NCI-H2029 treated with DMSO at 0.1 percent for 48 hours (cell line): Measurements from ENCODE around the gene FGGY.
"Not testable (repeated sequence)": the region's sequence is repeated elsewhere in the genome, so short reads cannot be mapped to it uniquely, and the experiment has no call there.

Source experiments
- DNase-seq: peaks from one replicate; lab custom pipeline; 2025; lab: John Stamatoyannopoulos, UW

The FGGY gene

DNA sequence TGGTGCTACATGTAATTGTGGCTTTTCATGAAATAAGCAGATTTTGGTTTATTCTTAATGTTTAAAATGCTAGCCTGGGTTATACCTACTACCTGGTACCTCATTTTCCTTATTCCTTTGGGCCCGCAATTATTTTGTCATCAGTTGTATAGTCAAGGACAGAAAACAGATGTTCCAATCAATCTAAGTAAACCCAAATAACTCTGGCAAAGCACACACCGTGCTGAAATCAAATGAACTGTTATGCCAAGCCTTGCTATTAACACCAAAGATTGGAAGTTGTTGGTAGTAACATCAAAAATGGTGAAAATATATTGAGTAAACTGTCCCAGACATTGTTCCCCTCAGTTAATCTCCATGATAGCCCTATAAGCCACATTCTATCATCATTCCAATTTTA lies 248.9 kb downstream of the FGGY start:
- DNase-seq, result no peak

DNA sequence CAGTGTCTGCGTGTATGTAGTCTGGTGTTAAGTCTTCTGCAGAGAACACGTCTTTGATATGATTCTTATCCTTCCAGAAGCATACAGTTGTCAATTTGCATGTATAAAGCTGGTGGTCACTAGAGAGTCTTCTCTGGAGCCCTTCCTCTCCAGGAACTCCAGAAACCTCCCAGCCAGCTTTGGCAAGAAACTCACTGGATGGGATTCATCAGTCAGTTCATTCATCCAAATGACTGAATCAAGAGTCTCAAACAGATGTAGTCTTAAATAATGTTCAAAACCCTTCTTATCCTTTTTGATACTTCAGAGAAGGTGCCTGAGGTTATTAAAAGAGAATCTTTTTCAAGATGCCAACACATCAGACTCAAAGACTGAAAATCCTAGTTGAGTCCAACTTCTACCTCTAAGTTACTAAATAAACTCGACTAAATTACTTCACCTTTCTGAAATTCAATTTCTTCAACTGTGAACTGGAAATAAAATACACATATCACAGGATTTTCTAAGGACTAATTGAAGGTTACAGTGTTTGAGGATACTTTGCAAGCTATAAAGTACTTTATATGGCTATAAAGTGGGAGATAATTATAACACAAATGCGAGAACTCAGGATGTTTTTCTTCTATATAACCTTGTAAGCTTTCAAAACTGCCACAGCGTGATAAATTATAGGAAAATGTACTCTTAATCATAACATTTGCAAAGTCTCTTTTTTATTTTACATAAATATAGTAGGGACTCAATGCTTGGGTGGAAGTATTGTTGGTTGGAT lies 252.4 kb downstream of the FGGY start:
- DNase-seq, result no peak

DNA sequence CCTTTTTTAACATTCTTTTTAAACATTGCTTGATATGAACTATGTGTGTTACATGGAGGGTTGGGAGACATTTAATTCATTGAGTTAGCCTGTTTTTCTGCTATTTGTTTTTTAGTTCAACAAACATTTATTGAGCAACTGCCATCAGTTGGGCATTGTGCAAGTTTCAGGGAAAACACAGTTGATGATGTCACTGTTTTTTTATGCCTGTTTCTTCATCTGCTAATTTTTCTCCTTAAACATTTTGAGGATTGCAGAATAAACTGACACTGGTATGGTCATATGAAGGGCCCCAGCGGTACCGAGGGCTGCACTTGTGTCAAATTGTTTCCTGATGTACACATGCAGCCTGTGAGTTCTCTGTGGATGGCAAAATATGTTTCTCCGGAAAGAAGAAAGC lies 253.0 kb downstream of the FGGY start:
- no peak for DNase-seq

DNA sequence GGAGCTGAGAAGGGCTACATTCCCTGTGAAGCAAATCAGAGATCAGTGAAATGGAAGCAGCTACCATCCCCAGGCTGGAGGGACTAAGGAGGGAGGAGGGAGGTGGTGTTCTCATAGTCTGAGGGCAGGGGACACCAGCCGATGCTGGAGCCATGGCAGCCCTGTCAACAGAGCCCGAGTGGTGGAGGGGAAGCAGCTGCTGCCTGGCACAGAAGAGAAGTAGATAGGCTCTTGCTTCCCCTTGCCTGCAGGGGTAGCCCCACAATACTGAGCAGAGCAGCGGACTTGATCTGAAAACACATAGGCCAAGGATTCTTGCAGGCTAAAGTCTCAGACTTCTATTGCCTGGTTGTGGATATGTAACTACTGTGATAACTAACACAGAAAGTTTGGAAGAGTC lies 255.1 kb downstream of the FGGY start:
- DNase-seq, result no peak

DNA sequence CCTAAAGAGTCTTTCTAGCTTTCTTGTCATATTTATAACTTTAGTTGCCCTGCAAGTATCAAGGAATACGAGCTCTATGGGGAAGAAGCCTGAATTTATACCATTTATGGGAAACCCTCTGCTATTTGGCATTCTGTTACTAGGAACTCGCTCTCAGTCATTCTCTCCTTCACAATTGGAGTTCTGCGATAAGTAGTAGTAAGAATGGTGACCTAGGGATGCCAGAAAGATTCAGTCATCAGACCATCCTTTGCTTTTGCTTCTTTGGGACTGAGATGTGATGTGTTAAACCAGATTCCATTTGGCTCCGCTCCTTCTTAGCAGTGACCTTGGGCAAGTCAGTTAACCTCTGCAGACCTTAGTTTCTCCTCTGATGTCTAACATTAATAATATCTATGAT lies 256.5 kb downstream of the FGGY start:
- no peak for DNase-seq

DNA sequence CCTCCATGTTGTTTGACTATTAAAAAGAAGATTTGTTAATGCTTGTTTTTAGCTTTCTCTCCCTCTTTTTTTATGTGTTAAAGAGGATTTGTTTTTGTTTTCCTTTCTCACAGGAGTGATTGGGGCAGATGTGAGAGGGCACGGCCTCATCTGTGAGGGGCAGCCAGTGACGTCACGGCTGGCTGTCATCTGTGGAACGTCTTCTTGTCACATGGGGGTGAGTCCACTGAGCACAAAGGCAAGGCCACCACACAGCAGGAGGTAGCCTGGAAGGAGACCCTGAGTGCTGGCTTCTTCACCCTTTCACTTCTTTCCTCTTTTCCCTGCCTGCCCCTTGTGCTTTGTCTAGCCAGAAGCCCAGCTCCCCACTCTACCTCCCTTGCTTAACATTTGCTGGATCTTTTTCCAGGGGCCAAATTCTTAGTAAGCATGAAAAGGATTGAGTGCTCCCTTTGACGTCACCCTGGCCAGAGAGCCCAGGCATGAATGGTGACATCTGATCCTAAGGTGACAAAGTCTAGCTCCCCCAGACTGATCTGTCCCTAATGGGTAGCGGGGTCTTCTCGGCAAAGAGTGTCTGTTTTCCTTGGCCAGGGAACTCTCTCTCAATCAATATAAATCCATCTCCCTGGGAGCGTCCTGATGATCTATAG lies 257.2 kb downstream of the FGGY start:
- no peak for DNase-seq

DNA sequence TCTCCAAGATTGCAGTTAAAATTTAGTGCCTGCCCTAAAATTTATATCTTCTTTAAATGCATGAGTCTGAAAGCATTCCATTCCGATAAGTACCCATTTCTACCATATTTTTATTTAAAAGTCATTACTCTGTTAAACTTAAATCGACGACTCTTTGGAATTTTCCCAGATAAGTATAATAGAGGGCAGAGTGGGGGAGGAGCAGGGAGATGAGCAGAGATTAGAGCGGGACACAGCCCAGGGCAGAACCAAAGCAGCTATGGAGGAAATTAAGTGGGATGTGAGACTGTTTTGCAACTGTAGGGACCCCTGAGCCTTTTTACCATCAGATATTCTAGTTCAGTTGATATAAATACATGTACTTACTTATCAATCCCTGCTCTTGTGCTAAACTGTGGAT lies 257.9 kb downstream of the FGGY start:
- no peak for DNase-seq

DNA sequence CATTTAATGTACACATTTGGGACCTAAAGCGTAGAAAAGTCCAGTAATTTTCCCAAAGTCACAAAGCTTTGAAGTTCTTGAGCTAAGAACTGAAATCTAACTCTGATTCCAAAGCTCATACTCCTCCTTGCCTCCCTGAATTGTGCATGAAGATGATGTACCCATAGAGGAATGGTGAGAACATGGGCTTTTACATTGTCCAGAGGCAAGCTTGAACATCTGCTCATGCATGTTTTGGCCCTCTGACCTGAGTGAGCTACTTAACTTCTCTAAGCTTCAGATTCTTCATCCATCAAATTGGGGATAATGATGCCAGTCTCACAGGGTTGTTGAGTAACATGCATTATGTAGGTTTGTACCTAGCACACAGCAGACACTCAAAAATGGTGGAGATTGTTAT lies 259.5 kb downstream of the FGGY start:
- no peak for DNase-seq

DNA sequence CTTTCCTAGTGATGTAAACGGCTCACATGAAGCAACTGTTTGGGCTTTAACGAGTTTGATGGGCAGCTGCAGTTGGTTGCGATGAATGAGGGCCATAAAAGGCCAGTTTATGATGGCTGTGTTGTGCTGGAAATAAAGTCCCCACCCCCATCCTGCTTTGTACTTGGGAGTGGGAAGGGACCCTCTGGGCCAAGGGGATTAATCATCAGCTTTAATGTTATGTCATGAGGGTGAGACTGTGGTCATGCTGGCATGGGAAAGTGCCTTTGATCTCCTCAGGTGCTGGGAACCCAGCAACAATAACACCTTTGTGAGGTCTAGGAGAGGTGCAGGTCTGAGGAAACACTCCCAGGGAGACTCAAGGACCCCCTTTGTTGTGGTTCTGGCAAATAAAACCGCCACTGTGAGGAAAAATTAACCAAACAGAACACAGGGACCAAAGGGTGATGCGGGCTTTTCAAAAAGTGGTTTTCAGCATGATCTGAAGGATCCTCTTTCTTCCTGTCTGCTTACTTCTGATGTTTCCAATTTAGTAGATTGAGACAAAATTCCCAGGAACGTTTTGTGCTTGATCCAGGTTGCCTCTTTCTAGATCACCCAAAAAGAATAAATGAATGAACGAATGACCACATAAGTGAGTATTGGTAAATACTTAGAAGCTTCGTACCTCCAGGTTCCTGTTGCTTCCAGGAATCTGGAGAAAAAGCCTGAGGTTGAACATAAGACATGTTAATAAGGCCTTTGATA lies 260.1 kb downstream of the FGGY start:
- DNase-seq, result no peak

DNA sequence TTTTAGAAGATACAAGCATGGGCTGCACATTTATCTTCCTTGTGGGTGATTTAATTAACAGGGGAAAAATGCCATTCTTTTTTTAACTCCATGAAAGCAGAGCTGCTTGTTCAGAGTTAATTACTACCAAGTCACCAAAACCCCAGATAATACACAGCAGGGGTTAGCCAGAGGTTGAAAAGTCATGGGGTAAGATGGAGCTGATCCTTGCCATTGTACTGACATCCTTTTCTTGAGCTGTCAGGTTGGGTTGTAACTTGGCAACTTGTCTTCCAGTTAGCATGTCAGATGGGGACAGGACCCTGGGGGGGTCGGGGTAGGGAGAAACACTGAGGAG lies 260.6 kb downstream of the FGGY start:
- DNase-seq, result no peak

DNA sequence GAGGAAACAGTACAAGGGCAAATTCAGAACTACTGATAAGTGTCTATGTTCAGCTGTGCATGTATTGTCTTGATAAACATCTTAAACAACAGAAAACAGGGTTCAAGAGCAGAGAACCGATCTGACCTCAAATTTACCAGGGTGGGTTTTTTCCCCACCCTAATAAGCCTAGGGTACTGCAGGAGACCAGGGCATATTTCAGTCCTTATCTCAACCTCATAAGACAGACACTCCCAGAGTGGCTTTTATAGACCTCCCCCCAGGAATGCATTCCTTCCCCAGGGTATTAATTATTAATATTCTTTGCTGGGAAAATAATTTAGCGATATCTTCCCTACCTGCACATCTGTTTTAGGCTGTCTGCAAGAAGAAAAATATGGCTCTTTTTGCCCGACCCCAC lies 261.7 kb downstream of the FGGY start:
- not testable (repeated sequence) for DNase-seq

DNA sequence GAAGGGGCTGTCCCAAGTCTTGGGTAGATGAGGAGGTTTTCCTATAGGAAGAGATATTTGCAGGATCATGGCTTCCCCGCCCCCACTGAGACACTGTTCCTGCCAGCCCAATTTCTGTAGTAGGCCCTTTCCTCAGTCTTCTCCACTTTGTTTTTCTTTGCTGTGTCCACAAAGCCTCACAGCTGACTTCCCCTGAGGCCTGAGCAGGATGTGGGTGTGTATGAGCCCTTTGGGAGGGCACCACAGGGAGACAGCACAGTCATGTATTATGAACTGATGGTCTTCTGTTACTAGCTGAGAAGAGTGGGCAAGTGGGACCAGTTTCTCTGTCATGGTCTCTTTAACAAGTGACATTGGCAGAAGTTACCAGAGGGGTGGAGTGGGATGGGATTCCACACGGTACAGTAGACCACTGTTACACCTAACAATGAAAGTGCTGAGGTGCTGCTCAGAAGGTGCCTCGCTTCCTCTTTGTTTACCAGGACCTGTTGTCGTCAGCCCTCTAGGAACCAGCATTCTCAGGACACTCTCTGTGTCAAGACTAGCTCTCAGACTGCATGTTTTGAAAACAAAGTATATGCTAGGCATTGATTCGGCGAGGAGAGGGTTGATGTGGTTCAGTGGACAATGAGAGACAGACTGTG lies 264.0 kb downstream of the FGGY start:
- DNase-seq, result no peak

DNA sequence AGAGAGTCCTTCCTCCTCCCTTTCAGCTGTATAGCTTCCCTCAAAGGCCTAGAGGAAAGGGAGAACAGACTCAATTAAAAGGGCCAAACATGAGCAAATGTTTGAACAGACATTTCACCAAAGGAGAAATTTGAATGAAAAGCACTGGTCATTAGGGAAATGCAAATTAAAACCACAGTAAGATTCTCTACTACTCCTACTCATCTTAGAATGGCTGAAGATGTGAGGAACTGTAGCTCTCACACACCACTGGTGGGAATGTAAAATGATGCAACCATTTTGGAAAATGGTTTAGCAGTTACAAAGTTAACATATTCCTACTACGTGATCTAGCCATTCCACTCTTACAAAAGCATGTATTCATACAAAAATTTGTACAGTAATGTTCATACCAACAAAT lies 264.9 kb downstream of the FGGY start:
- no peak for DNase-seq

DNA sequence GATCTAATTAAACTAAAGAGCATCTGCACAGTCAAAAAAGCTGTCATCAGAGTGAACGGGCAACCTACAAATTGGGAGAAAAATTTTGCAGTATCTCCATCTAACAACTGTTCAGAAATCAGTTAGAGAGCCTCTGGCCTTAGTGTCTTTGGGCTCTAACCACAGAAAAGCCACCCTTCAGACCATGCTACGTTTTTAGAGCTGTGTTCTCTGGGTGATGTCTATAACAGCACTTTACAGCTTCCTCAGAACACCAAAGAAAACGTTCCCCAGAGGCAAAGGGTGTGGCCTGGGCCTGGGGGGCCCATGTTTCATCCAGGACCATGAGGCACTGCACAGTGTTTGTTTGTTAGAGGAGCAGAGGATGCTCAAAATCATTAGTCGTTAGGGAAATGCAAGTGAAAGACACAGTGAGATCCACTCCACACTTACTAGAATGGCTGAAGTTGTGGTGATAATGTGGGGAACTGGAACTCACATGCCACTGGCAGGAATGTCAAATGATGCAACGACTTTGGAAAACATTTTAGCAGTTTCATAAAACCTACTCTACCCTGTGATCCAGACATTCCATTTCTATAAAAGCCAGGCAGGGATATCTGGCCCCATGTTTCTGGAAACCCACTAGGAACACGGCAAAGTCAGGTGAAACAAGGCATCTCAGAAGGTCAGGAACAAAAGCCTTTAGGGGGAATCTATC lies 267.4 kb downstream of the FGGY start:
- no peak for DNase-seq

DNA sequence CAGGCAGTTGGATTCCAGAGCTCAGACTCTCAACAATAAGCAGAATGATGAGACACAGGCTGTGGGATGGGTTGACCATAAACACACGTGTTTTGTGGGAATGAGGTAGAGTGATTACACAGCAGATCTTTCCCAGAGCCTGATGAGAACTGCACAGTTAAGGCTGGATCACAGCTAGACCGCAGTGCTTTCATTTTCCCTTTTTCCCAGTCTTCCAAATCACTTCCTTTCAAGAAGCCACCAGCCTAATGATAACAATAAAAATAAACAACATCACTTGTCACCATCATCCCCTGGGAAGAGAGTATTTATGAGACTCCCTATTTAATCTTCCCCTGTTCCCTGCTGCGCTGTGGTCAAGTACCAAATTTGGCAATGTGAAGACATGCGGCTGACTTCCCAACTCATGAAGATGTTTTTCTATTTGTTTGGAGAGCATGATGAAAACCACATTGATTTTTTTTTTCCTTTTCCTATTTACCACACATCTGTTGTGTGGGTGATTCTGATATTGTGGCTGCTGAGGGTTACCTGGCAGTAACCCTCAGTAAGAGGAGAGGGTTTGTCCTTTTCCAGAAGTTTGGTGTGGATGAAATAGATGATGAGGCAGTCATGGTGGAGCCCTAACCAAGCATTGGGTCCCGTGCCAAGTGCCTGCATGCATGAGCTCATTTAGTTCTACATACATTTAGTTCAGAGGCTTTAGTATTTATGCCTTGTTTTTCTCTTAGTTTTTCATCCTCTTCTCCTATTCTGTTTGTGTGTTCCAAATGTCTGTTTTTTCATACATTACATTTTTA lies 268.9 kb downstream of the FGGY start:
- no peak for DNase-seq

DNA sequence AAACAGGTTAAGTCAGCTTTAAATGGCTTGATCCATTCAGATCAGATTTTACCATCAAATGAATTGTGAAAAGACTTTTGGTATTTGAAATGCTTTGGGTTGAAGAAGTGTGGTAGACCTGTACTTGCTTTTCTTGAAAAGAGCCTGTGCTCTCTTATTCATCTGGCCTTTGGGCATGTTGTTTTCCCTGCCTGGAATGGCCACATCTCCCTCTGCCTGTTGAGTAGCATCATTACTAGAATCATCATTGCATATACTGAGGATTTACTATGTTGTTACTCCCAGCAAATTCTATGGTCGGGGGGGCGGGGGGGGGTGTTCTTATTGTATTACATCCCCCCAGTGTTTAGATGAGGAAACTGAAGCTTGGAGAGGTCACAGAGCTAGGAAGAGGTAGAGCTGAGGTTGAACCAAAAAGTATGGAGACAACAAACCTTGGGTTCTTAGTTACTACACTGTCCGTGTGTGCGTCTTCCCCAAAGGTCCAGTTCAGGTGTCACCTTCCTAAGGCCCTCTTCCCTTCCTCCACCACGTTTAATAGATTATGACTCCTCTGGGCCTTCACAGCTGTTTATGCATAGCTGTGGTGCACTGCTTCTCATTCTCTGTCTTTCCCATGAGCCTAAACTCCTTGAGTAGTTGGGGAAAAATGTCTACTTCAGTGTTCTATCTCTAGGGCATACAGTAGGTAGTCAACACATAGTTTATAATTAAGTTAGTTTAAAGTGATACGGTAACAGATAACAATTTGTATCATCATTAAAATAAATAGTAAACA lies 271.5 kb downstream of the FGGY start:
- no peak for DNase-seq

DNA sequence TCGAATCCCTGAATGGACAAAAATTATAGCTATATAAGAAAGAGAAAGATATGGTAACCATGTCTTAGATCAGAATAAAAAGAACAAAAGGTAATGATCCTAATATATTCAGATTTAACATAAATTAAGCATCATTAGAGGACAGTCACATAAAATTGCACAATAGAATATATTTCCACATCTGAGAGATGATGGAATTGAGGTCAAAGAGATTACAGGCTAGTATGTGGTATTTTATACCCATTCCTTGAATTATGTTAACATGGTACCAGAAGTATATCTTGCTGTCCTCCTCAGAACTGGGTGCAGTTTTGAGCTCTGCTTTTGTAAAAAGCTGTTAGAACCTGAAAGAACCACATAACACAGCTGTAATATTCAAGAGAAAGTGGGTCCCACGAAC lies 272.3 kb downstream of the FGGY start:
- DNase-seq, result no peak

DNA sequence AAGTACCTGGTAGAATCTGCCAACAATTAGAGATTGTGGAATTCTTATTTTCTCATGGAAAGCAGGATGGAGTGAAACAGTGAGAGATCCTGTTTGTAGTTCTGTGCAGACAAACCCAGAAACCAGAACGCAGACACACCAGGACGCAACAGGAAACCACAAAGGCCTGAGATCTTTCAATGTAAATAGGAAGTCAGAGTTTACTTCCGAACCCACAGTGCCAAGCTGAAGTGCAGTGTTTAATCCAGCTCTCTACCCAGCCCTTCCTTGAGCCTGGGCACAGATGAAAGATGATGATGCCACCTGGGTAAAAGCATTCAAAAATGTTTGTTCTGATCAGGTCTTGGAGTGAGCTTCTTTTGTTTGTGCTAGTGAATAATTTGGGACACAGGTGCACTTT lies 273.6 kb downstream of the FGGY start:
- DNase-seq, result peak; percentile 64

DNA sequence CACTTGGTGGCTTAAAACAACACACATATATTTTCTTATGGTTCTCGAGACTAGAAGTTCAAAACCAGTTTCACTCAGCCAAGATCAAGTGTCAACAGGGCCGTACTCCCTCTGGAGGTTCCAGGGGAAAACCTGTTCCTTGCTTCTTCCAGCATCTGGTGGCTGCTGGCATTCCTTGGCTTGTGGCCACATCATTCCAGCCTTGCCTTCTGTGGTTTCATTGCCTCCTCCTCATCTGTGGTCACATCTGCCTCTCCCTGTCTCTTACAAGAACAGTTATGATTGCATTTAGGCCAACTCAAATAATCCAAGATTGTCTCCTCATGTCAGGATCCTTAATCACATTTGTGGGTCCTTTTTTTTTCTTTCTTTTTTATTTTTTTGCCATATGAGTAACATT lies 277.2 kb downstream of the FGGY start:
- DNase-seq, result no peak

DNA sequence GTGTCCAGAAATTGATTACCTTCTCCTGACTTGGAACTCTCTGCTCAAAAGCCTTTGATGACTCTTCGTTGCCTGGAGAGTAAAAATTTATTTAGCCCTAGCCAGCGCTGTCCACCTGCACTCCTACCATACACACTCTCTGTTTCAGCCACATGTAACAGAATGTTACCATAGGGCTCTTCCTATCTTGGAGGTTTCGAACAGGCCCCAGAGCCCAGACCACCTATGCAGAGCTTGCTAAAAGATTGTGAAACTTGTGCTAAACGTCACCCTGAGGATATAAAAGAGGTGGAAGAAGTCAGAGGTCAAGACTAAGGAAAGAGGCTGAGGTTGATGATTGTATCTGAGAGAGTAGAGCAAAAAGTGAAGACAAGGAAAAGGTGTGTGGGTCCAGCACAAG lies 280.9 kb downstream of the FGGY start:
- DNase-seq, result no peak

DNA sequence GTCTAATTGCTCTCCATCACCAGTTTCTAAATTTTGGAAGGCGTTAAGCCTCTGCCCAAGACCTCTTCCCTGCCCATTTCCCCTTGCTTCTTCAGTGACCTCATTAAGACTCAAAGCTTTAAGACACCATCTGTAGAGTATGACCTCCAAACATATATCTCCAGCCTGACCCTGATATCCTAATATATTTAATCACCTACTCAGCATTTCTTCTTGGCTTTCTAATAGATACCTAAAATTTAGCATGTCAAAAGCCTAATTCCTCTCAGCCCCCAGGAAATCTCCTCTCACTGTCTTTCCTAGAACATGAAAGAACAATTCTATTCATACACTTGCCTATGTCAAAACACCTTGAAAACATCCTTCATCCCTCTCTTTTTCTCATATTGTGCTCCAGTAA lies 282.3 kb downstream of the FGGY start:
- DNase-seq, result no peak
